ENCODE measurements around the gene VAC14.
A peak's percentile ranks its signal among the peaks of the same experiment; 100 is the strongest.

Gene VAC14

DNA sequence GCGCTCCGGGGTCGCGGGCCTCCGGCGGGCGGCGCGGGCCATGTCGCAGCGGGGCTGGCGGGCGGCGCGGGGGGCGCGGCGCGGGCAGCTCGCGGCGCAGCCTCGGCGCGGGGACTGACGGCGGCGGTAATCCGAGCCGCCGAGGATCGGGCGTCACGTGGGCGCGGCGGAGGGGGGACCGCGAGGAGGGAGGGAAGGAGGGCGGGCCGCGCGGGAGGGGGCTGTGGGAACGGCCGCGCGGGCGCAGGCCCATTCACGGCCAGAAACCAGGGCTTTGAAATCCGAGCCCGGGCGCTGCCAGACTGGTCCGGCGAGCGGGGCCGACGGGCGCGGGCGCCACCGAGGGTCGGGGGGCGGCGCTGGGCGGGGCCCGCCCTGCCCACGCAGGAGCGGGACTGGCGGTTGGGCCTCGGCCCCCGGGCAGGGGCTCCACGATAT lies 115.0 kb downstream of the VAC14 start, which contains the start of gene MTSS2:
TSS of gene MTSS2 (minus strand) at position 116 of the 438 bp plus-strand sequence. CDS start 262 bp downstream, outside the sequence.
- H3K4me3 ChIP-seq (ENCODE audit: low read length): peak within 1 kb of the TSS; percentile 85
- peak; percentile 85 for DNase-seq (ENCODE audit: low read depth)
- TF ChIP-seq, protein P1, sequence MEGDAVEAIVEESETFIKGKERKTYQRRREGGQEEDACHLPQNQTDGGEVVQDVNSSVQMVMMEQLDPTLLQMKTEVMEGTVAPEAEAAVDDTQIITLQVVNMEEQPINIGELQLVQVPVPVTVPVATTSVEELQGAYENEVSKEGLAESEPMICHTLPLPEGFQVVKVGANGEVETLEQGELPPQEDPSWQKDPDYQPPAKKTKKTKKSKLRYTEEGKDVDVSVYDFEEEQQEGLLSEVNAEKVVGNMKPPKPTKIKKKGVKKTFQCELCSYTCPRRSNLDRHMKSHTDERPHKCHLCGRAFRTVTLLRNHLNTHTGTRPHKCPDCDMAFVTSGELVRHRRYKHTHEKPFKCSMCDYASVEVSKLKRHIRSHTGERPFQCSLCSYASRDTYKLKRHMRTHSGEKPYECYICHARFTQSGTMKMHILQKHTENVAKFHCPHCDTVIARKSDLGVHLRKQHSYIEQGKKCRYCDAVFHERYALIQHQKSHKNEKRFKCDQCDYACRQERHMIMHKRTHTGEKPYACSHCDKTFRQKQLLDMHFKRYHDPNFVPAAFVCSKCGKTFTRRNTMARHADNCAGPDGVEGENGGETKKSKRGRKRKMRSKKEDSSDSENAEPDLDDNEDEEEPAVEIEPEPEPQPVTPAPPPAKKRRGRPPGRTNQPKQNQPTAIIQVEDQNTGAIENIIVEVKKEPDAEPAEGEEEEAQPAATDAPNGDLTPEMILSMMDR (IDR thresholded peaks at IDR 0.05; ENCODE audit: insufficient read depth, low read depth, low read length, missing control alignments): no peak

DNA sequence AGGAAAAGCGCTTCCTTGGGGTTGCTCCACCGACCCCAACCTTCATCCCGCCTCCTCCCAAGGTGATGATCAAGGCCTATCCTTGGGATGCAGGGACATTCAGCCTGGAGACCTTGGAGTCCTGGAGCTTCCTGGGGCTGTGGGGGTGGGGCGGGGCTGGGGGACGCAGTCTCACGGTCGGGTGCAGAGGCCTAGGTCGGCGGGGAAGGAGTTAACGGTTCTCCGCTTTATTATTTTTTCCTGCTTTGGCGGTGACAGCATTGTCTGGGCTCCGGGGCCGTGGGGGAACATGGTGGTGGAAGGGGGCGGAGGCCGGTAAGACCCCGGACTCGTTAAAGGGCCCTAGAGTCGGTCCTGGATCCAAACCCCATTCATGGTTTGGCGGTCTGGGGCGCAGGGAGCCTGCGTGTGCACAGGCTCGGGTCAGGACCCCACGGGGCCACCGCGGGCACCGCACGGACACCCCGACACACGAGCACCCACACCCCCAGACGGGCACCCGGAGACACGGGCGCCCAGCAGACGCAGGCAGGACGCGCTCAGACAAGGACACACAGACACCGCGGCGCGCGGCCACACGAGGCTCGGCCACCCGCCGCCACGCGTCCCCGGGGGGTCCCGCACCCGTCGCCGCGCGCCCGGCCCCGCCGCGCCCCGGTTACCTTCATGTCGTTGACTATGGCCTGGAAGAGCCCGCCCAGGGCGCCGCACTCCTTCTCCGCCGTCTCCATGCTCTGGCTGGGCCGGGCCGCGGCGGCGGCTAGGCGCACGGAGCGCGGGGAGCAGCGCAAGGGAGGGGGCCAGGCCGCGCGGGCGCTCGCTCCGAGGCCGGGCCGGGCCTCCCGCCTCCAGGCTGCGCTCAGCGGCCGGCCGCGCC lies 115.7 kb downstream of the VAC14 start:
- TF ChIP-seq, protein P1 (IDR thresholded peaks at IDR 0.05; ENCODE audit: insufficient read depth, low read depth, low read length, missing control alignments): no peak
- H3K4me3 ChIP-seq (ENCODE audit: low read length): peak overlapping the region; percentile 85
- peak; percentile 41 for DNase-seq (ENCODE audit: low read depth)

DNA sequence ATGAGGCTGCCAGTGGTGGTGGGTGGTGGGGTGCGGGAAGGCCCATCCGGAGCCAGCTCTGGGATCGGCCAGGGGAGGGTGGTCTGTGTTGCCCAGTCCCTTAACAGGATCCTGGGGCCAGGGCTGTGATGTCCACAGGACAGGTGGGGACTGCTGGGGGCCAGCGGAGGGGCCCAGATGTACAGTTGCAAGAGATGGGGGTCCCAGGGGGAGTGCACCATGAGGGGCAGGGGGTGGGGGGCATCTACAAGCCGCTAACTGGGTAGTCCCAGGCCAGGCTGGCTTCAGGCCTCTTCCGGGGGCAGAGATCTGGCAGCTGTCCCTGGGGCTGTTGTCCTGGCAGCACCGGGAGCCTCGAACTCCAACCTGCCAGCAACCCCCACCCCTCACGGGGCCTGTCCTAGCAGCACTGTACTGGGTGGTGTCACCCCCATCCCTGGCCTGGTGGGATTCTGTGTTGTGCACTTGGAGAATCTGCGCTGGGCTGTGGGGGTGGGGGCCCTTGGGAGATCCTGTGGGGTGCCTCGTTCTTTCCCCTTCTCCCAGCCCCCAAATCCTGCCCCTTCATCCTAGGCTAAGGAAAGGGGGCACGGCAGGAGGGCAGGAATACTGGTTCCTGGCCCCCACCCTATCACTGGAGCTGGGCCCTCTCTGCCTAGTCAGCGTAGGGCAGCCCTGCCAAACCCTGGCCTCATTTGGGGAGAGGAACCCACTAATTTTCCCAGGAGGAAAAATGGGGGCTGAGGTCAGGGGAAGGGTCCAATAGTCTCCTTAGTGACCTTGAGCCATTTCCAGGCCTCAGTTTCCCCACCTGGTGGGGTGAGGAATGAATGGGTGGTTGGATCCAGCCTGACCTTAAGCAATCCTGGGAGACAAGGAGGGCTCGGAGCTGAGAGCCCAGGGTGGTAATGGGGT lies 116.6 kb downstream of the VAC14 start:
- peak overlapping the region; percentile 85 for H3K4me3 ChIP-seq (ENCODE audit: low read length)
- DNase-seq (ENCODE audit: low read depth): no peak
- TF ChIP-seq, protein P1 (IDR thresholded peaks at IDR 0.05; ENCODE audit: insufficient read depth, low read depth, low read length, missing control alignments): no peak

DNA sequence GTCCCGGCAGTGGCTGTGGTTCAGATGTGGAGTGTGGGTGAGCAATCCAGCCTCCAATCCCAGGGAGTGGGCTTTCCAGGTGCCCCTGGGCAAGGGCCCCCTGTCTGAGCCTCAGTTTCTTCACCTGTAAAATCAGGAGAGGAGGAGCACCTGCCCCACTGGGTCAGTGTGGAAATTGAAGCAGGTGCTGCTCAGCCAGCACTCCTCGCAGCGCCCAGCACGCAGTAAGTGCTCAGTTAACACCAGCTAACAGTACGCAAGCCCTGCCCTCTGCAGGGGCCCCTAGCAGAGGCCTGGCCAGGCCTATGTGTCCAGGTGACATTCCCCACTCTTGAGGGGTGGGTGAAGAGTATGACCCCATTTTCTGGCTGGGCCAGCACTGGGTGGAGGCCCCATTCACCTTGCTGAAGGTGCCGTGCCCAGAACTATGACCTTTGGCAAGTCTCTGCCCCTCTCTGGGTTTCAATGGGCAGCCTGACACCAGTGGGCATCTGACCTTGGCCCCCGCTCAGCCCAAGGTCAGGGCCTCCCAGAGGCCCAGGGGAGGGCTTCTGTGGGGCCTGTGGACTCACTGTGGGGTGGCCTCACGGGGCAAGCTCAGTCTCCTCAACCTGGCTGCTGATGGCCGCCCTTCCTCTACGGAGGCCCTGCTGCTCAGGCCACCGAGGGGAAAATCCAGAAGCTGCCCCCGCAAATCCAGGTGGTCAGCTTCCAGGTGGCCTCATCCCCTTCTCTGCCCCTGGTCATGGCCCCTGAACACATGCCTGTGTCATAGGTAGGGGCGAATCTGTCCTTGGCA lies 117.6 kb downstream of the VAC14 start:
- no peak for DNase-seq (ENCODE audit: low read depth)
- TF ChIP-seq, protein P1 (IDR thresholded peaks at IDR 0.05; ENCODE audit: insufficient read depth, low read depth, low read length, missing control alignments): no peak
- peak overlapping the region; percentile 85 for H3K4me3 ChIP-seq (ENCODE audit: low read length)

DNA sequence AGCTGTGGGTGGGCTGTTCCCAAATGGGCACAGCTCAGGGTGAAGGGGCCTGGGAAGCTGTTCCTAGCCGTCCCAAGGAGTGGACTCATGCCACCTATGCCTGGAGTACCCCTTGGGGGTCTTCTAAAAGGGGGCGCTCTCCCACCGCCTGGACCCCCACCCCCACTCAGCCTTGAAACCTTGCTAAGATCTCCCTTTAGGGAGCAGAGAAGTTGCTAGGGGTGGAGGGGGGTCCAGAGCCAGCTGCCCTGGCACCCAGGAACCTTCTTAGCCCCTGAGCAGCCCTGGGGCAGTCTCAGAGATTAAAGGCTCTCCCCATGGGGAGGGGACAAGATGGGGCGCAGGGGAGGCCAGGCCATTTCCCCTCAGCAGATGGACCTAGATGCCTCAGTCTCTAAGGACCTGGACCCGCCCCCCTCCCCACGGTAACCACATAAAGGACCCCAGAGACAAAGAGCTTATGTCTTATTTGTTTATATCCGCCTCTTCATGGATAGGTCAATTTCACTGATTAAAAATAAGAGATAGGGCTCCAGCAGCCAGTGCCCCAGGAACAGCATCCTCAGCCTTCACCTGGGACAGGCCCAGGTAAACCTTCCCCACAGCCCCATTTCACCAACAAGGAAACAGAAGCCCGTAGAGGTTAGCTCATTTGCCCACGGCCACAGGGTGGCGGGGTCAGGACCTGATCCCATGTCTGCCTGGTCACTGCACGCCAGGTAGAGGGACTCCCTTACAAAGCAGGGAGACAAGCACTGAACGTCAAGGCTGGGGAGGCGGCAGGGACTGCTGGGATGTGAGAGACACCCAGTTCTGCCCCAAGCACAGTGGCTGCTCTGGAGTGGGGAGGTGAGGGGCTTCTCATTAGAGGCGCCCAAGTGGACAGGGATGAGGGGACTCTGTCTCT lies 118.5 kb downstream of the VAC14 start:
- TF ChIP-seq, protein P1 (IDR thresholded peaks at IDR 0.05; ENCODE audit: insufficient read depth, low read depth, low read length, missing control alignments): no peak
- H3K4me3 ChIP-seq (ENCODE audit: low read length): peak overlapping the region; percentile 85

More for the DNA sequence above, 118.5 kb downstream of the VAC14 start:
- no peak for DNase-seq (ENCODE audit: low read depth)

All from epithelial cell of esophagus (primary cell).